RWPE1 (cell line): Measurements from ENCODE around the gene SYT8.

Source experiments
- CTCF ChIA-PET: fragments of 350-600 bp; sonication (Branson Sonifier 250); formaldehyde crosslinking; extraction: SDS; loops from one replicate; lab custom pipeline; 2021; lab: Yijun Ruan, JAX
- POLR2A ChIA-PET: fragments of 400-600 bp; formaldehyde crosslinking; extraction: SDS; loops from one replicate; lab custom pipeline; 2020; ENCODE audit warnings: antibody characterized with exemption; ENCODE audit not compliant: low non-redundant PET; lab: Yijun Ruan, JAX
- DNase-seq: peaks from one replicate; pipeline ENCODE4 v3.0.0; 2012; ENCODE audit warnings: low spot score
- H3K27ac ChIP-seq: fragments of 450-650 bp; 2 replicates; pipeline ENCODE4 v1.5.1; 2017
- TF ChIP-seq, protein P1 (sequence below): fragments of 450-650 bp; conservative IDR thresholded peaks from 2 replicates; pipeline ENCODE4 v1.5.1; 2017; ENCODE audit warnings: low read depth, mild to moderate bottlenecking

The SYT8 gene

DNA sequence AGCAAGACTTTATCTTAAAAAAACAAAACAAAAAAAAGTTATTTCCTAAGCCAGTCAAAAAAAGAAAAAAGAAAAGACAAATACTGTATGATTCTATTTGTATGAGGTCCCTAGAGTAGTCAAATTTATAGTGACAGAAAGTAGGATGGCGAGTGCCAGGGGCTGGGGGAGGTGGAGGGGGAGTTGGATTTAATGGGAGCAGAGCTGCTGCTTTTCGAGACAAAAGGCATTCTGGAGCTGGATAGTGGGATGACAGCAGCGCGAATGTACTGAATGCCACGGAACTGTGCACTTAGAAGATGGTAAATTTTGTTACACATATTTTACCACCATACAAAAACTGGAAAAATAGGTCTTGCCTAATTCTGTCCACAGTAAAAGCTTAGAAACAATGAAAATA lies 17.8 kb upstream of the SYT8 start:
- CTCF ChIA-PET: interaction anchor here (0.5 to 0.6 kb wide), 2 partner anchors 15 to 242 kb away, joined by 3 read pairs; no protein-coding TSS in a partner anchor
- no peak overlapping the region for H3K27ac ChIP-seq
- no peak for DNase-seq
- TF ChIP-seq, protein P1, sequence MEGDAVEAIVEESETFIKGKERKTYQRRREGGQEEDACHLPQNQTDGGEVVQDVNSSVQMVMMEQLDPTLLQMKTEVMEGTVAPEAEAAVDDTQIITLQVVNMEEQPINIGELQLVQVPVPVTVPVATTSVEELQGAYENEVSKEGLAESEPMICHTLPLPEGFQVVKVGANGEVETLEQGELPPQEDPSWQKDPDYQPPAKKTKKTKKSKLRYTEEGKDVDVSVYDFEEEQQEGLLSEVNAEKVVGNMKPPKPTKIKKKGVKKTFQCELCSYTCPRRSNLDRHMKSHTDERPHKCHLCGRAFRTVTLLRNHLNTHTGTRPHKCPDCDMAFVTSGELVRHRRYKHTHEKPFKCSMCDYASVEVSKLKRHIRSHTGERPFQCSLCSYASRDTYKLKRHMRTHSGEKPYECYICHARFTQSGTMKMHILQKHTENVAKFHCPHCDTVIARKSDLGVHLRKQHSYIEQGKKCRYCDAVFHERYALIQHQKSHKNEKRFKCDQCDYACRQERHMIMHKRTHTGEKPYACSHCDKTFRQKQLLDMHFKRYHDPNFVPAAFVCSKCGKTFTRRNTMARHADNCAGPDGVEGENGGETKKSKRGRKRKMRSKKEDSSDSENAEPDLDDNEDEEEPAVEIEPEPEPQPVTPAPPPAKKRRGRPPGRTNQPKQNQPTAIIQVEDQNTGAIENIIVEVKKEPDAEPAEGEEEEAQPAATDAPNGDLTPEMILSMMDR: no peak
- POLR2A ChIA-PET: no interaction called here

DNA sequence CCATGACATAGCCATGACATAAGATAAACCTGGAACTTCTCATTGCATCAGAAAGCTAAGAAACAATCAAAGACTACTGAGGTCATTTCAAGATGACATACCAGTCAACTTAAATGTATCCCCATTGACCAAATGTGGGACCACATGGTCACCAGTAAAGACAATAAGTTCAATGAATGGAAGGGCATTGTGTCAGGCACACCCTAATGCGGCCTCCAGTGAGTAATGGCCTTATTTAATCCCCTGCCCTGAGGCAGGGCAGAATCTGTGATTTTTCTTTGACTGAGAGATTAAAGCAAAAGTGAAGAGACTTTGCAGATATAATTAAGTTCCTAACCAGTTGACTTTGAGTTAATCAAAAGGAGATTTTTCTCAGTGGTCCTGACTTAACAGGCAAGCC lies 17.3 kb upstream of the SYT8 start:
- TF ChIP-seq, protein P1: no peak
- CTCF ChIA-PET: interaction anchor here (0.5 to 0.6 kb wide), 2 partner anchors 166 to 243 kb away, joined by 3 read pairs; no protein-coding TSS in a partner anchor
- no peak overlapping the region for H3K27ac ChIP-seq
- POLR2A ChIA-PET: no interaction called here
- peak; percentile 44 for DNase-seq

- CTCF ChIA-PET: no interaction called here
- no peak for DNase-seq
- POLR2A ChIA-PET: no interaction called here
These were observed 15.7 kb upstream of the SYT8 start for GRCh38 chr11:1819074-1819473.

GRCh38 chr11:1820463-1821325 lies 14.1 kb upstream of the SYT8 start:
- POLR2A ChIA-PET: no interaction called here
- CTCF ChIA-PET: interaction anchor here (1.2 to 1.4 kb wide), 3 partner anchors 11 to 127 kb away, joined by 3 to 7 read pairs (median 4); no protein-coding TSS in a partner anchor
- H3K27ac ChIP-seq: peak overlapping the region; percentile 89
- TF ChIP-seq, protein P1: no peak
- peak; percentile 77 for DNase-seq

More at GRCh38 chr11:1819074-1819473, 15.7 kb upstream of the SYT8 start:
- H3K27ac ChIP-seq: peak overlapping the region; percentile 29; the same call in 1 of the 2 replicates
- TF ChIP-seq, protein P1: no peak

DNA sequence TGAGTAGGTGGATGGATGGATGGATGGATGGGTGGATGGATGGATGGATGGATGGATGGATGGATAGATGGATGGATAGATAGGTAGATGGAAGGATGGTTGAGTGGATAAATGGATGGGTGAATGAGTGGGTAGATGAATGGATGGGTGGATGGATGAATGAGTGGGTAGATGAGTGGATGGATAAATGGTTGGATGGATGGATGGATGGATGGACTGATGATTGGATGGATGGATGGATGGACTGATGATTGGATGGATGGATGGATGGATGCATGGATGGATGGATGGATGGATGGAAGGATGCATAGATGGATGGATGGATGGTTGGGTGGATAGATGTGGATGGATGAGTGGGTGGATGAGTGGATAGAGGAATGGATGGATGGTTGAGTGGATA lies 13.2 kb upstream of the SYT8 start:
- ChIA-PET CTCF (interaction anchor here (1.4 to 1.5 kb wide), 2 partner anchors 11 kb away, joined by 5 to 7 read pairs; no protein-coding TSS in a partner anchor), POLR2A (no interaction called here)
- DNase-seq: no peak
- TF ChIP-seq, protein P1: no peak
- peak overlapping the region; percentile 89; the same call in 1 of the 2 replicates for H3K27ac ChIP-seq

DNA sequence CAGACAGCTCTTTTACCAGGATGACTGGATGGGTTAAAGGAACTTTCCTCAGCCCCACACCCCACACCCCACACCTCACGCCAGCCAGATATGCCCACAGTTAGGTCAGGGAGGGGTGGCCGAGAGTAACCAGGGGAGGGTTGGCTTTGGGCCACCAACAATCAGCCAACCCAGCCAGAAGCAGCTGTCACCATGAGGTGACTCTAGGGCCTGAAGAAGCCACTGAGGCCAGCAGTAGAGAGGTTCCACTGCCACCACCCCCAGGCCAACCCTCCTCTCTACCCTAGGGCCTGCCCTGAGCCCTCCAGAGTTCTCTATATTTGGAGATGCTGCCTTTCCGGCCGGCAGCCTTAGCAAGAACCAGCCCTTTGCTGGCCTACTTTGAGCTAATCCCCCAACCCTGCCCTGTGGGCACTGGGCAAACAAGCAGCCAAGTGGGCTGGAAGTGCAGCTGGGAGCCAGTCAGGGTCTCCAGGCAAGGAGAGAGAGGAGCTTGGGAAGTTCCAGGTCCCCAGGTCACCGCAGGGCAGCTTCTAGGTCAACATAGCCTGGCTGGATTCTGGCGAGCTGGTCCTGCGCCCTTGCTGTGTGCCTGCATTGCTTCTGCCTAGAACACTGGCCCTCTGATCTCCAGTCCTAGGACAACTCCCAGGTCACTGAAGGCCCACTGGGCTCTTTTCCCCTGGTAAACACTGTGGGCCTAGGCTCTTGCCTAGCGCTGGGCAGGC lies 12.0 kb upstream of the SYT8 start:
- no peak for DNase-seq
- TF ChIP-seq, protein P1: no peak
- CTCF ChIA-PET: interaction anchor here (1.2 to 1.5 kb wide), 2 partner anchors 10 to 59 kb away, joined by 4 to 5 read pairs; no protein-coding TSS in a partner anchor
- POLR2A ChIA-PET: no interaction called here
- peak overlapping the region; percentile 97 for H3K27ac ChIP-seq
